Osteoblast (primary cell): Measurements from ENCODE around the gene CXCR6. TPM values are rescaled to one million over a fixed set of nuclear protein-coding genes. Genes with fewer than 3 reads are reported as not detected.

Source experiments
- DNase-seq: peaks from one replicate; pipeline ENCODE4 v3.0.0; 2011; ENCODE audit warnings: low spot score, mixed read lengths; ENCODE audit not compliant: insufficient read length; ENCODE audit errors: missing footprints
- H2AFZ ChIP-seq: 2 replicates; pipeline ENCODE4 v1.6.0; 2011; ENCODE audit warnings: mild to moderate bottlenecking, low read length
- H3K27ac ChIP-seq: 2 replicates; pipeline ENCODE4 v1.5.1; 2011; ENCODE audit warnings: mild to moderate bottlenecking, low read depth, low read length, moderate library complexity
- H3K27me3 ChIP-seq: 2 replicates; pipeline ENCODE4 v1.6.0; 2012; ENCODE audit warnings: mild to moderate bottlenecking, control low read depth, inconsistent platforms, low read length, moderate library complexity; ENCODE audit not compliant: insufficient read depth
- H3K36me3 ChIP-seq: 2 replicates; pipeline ENCODE4 v1.5.1; 2011; ENCODE audit warnings: mild to moderate bottlenecking, low read length, control low read depth, moderate library complexity; ENCODE audit not compliant: insufficient read depth
- H3K4me1 ChIP-seq: 2 replicates; pipeline ENCODE4 v1.5.1; 2011; ENCODE audit warnings: mild to moderate bottlenecking, low read length, control low read depth, moderate library complexity; ENCODE audit not compliant: insufficient read depth
- H3K4me2 ChIP-seq: 2 replicates; pipeline ENCODE4 v1.6.0; 2011; ENCODE audit warnings: mild to moderate bottlenecking, low read length; ENCODE audit not compliant: insufficient read depth
- H3K4me3 ChIP-seq: fragments of 200-600 bp; sonication (generic); 3 replicates; pipeline ENCODE4 v1.5.1; 2012; ENCODE audit warnings: mild to moderate bottlenecking, low read length, inconsistent platforms; ENCODE audit not compliant: insufficient read depth
- H3K79me2 ChIP-seq: 2 replicates; pipeline ENCODE4 v1.6.0; 2012; ENCODE audit warnings: mild to moderate bottlenecking, low read length, control low read depth, inconsistent platforms; ENCODE audit not compliant: insufficient read depth
- H3K9me3 ChIP-seq: 2 replicates; pipeline ENCODE4 v1.5.1; 2011; ENCODE audit warnings: low read depth, low read length, control low read depth
- H4K20me1 ChIP-seq: 2 replicates; pipeline ENCODE4 v1.6.0; 2012; ENCODE audit warnings: mild to moderate bottlenecking, low read length, control low read depth; ENCODE audit not compliant: insufficient read depth
- total RNA-seq: library from RNA; depleted of rRNA; stranded (reverse); fragments of >200 nt; gene quantifications from 2 replicates; pipeline ENCODE4 v1.2.3, GENCODE V29; 2012
- TF ChIP-seq, protein P1 (sequence below): IDR thresholded peaks from 2 replicates; pipeline ENCODE4 v1.5.1; 2011; ENCODE audit warnings: mild to moderate bottlenecking, low read depth, low read length, moderate library complexity; ENCODE audit errors: extremely low read depth

CXCR6 gene
- total RNA-seq, 1 donor: not detected

DNA sequence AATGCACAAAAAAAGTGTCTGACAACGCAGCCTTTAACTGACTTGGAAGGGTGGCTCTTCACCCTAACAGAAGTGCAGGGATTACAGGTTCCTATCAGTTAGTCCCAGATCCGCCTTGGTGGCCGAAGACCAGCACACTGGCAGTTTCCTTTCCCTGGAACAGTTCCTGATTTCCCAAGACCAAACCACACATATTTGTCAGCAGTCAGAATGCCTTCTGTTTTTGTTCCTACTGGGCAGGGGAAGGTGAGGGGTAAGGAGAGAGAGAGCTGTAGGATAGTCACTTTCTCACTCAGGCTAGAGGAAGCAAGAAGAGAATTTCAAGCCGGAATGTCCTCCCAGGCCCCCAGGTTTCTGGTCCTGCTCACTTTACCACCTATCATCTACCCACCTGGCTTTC is 9.2 kb downstream of the CXCR6 start:
- TF ChIP-seq, protein P1, sequence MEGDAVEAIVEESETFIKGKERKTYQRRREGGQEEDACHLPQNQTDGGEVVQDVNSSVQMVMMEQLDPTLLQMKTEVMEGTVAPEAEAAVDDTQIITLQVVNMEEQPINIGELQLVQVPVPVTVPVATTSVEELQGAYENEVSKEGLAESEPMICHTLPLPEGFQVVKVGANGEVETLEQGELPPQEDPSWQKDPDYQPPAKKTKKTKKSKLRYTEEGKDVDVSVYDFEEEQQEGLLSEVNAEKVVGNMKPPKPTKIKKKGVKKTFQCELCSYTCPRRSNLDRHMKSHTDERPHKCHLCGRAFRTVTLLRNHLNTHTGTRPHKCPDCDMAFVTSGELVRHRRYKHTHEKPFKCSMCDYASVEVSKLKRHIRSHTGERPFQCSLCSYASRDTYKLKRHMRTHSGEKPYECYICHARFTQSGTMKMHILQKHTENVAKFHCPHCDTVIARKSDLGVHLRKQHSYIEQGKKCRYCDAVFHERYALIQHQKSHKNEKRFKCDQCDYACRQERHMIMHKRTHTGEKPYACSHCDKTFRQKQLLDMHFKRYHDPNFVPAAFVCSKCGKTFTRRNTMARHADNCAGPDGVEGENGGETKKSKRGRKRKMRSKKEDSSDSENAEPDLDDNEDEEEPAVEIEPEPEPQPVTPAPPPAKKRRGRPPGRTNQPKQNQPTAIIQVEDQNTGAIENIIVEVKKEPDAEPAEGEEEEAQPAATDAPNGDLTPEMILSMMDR: no peak
- peaks cover 21% of the 10 kb centered on the region for H3K4me1 ChIP-seq
- no peaks in the 10 kb centered on the region for H3K79me2 ChIP-seq
- H3K4me2 ChIP-seq: no peak overlapping the region
- H3K27me3 ChIP-seq: no peaks in the 10 kb centered on the region
- DNase-seq: peak; percentile 69
- peaks cover 51% of the 10 kb centered on the region for H3K36me3 ChIP-seq
- no peak overlapping the region for H2AFZ ChIP-seq
- H3K4me3 ChIP-seq: no peak overlapping the region
- no peak overlapping the region for H3K27ac ChIP-seq
- H3K9me3 ChIP-seq: no peaks in the 10 kb centered on the region
- peaks cover 16% of the 10 kb centered on the region for H4K20me1 ChIP-seq

DNA sequence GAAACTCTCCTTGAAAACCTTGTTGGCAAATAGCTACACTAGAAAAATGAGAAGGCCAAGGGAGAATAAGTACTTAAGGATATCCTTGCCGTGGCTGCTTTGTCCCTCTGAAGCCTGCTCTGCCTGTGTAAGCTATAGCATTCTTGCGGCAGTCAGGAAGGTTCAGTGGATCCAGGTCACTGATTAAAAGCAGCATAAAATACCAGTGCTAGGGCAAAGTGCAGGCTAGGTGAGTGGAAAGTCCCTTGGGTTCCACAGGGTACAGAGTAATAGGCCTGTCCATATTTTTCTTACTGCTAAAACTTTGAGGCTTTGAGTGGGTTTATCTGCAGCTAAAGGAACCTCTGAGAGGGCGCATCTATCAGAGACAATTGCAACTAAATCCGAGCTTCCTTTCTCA is 10.3 kb downstream of the CXCR6 start:
- H3K4me2 ChIP-seq: no peak overlapping the region
- no peak for DNase-seq
- no peak overlapping the region for H3K27ac ChIP-seq
- TF ChIP-seq, protein P1: no peak
- H3K79me2 ChIP-seq: no peaks in the 10 kb centered on the region
- no peak overlapping the region for H3K4me3 ChIP-seq
- H3K4me1 ChIP-seq: peaks cover 12% of the 10 kb centered on the region
- H3K9me3 ChIP-seq: no peaks in the 10 kb centered on the region
- no peaks in the 10 kb centered on the region for H3K27me3 ChIP-seq
- H3K36me3 ChIP-seq: peaks cover 60% of the 10 kb centered on the region
- H2AFZ ChIP-seq: no peak overlapping the region
- H4K20me1 ChIP-seq: peaks cover 16% of the 10 kb centered on the region

DNA sequence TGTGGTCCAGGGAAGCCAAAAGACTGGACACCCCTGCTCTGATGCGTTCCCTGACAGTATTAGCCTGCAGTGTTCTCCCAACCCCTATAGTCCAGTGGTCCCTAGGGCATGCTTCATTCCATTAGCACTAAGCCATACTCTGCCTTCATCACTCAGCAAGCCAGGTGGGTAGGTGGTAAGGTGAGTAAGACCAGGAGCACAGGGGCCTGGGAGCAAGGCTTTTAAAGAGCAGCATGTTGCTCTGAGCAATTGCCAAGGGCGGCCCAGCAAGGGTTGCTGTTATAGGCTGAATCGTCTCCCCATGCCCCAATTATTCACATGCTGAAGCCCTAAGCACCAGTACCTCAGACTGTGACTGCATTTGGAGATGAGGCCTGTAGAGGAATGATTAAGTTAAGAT is 11.0 kb downstream of the CXCR6 start:
- TF ChIP-seq, protein P1: no peak
- Histone ChIP-seq H3K4me1 (peaks cover 9% of the 10 kb centered on the region), H3K9me3 (no peaks in the 10 kb centered on the region), H3K36me3 (peaks cover 65% of the 10 kb centered on the region), H3K27ac (no peak overlapping the region), H3K4me2 (no peak overlapping the region), H3K79me2 (no peaks in the 10 kb centered on the region), H3K27me3 (no peaks in the 10 kb centered on the region), H2AFZ (no peak overlapping the region), H3K4me3 (no peak overlapping the region), H4K20me1 (peaks cover 10% of the 10 kb centered on the region)
- no peak for DNase-seq

DNA sequence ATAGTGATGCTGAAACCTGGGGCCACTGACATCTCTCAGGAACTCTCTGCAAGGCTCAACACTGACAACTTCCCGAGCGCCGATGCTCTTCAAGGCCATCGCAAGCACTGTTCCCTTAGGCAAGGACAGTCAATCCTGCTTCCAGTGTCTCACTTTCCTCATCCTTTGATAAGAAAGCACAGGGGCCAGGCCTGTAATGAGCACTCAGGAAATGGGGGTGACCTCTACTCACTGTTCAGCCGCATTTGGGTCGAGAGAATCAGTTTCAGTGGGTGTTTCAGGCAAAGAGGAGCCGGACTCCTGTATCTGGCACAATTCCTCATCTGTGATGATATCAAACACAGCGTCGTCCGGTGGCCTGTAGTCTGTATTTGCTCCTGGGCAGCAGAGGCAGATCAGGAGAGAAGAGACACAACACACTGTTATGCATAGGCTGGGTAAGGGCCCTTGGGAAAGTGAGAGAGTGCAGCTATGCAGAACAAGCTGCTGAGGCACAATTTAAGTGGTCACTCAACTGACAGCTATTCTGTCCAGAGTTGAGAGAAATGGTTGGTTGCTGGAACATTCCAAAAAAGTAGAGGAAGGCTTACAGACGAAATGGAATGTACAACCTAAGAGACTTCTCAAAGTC is 11.9 kb downstream of the CXCR6 start:
- Histone ChIP-seq H3K4me1 (peaks cover 9% of the 10 kb centered on the region), H3K4me3 (no peak overlapping the region), H2AFZ (no peak overlapping the region), H3K79me2 (no peaks in the 10 kb centered on the region), H3K27ac (no peak overlapping the region), H3K27me3 (no peaks in the 10 kb centered on the region), H3K36me3 (peaks cover 68% of the 10 kb centered on the region), H4K20me1 (peaks cover 3% of the 10 kb centered on the region), H3K9me3 (no peaks in the 10 kb centered on the region), H3K4me2 (no peak overlapping the region)
- DNase-seq: no peak
- TF ChIP-seq, protein P1: no peak
